H1 (cell line): ENCODE measurements around the gene CPT1A. TPM values are rescaled to one million over a fixed set of nuclear protein-coding genes. Genes with fewer than 3 reads are reported as not detected.

ENCODE experiments used
- CTCF ChIA-PET: fragments of 300-600 bp; sonication (Branson Sonifier 250); formaldehyde crosslinking; loops from one replicate; lab custom pipeline; 2021; ENCODE audit not compliant: partially characterized antibody; lab: Charles Lee
- POLR2A ChIA-PET: fragments of 300-600 bp; sonication (Branson Sonifier 250); formaldehyde crosslinking; loops from one replicate; lab custom pipeline; 2021; ENCODE audit warnings: inconsistent platforms; ENCODE audit not compliant: partially characterized antibody; lab: Charles Lee
- DNase-seq, 2 experiments: peaks; one replicate each; pipeline versions ENCODE4 v3.0.0 to v3.0.0-alpha.2; 2010 to 2022; ENCODE audit warnings: low spot score in 2 of 2, low read depth in 1 of 2, mixed read lengths in 1 of 2
- FAIRE-seq: peaks from 2 replicates; lab custom pipeline; 2011; peaks lifted over from hg19 to GRCh38; lab: Jason Lieb, UNC
- H2AFZ ChIP-seq: 2 replicates; pipeline ENCODE4 v1.8.1; 2012; ENCODE audit warnings: low read length, inconsistent platforms
- H2AK5ac ChIP-seq: 2 replicates; pipeline ENCODE4 v1.6.1; 2013; ENCODE audit warnings: low read depth, low read length
- H2BK120ac ChIP-seq: replicated peaks from 2 replicates; pipeline ENCODE3; 2013; ENCODE audit warnings: low read depth, low read length, inconsistent platforms
- H2BK12ac ChIP-seq: 2 replicates; pipeline ENCODE4 v1.6.1; 2013; ENCODE audit warnings: low read depth, low read length
- H2BK15ac ChIP-seq: 2 replicates; pipeline ENCODE4 v1.6.1; 2013; ENCODE audit warnings: low read length
- H2BK20ac ChIP-seq: 2 replicates; pipeline ENCODE4 v1.6.1; 2013; ENCODE audit warnings: low read length
- H2BK5ac ChIP-seq: 2 replicates; pipeline ENCODE4 v1.6.1; 2013; ENCODE audit warnings: low read depth, low read length
- H3K14ac ChIP-seq: 2 replicates; pipeline ENCODE4 v1.6.1; 2013; ENCODE audit warnings: inconsistent platforms; ENCODE audit not compliant: insufficient read length
- H3K18ac ChIP-seq: 2 replicates; pipeline ENCODE4 v1.6.1; 2013; ENCODE audit warnings: low read length; ENCODE audit errors: extremely low read depth
- H3K23ac ChIP-seq: 2 replicates; pipeline ENCODE4 v1.6.1; 2013; ENCODE audit warnings: inconsistent platforms; ENCODE audit not compliant: insufficient read length
- H3K23me2 ChIP-seq: 2 replicates; pipeline ENCODE4 v1.6.1; 2013; ENCODE audit warnings: low read depth, low read length
- H3K27ac ChIP-seq: 2 replicates; pipeline ENCODE4 v1.6.1; 2011; ENCODE audit warnings: low read depth, low read length, inconsistent platforms
- H3K27me3 ChIP-seq, 4 experiments: replicated peaks in 1 of 4; 1 replicate in 1 of 4; 2 replicates in 3 of 4; pipeline versions ENCODE4 v1.6.1 to v1.8.1; 2011 to 2013; ENCODE audit warnings: low read length in 3 of 4, mild to moderate bottlenecking in 3 of 4, inconsistent platforms in 2 of 4, mixed read lengths in 2 of 4, moderate library complexity in 1 of 4; ENCODE audit not compliant: control insufficient read depth in 3 of 4, insufficient read depth in 3 of 4; ENCODE audit errors: extremely low read depth in 1 of 4
- H3K36me3 ChIP-seq, 4 experiments: 2 replicates each; pipeline versions ENCODE4 v1.6.1 to v1.8.1; 2011 to 2013; ENCODE audit warnings: mild to moderate bottlenecking in 4 of 4, low read length in 3 of 4, moderate library complexity in 2 of 4, control low read depth in 1 of 4, inconsistent platforms in 1 of 4; ENCODE audit not compliant: insufficient read depth in 4 of 4, control insufficient read depth in 2 of 4
- H3K4ac ChIP-seq: replicated peaks from 2 replicates; pipeline ENCODE3; 2013; ENCODE audit warnings: low read length, low read depth, mixed read lengths, inconsistent platforms; ENCODE audit not compliant: insufficient read length
- H3K4me1 ChIP-seq, 4 experiments: replicated peaks in 1 of 4; 1 replicate in 1 of 4; 2 replicates in 3 of 4; pipeline versions ENCODE4 v1.6.1 to v1.8.1; 2011 to 2013; ENCODE audit warnings: low read length in 3 of 4, inconsistent platforms in 2 of 4, mixed read lengths in 1 of 4; ENCODE audit not compliant: insufficient read depth in 4 of 4, control insufficient read depth in 3 of 4
- H3K4me2 ChIP-seq, 2 experiments: 2 replicates each; pipeline versions ENCODE4 v1.6.1 to v1.8.1; 2011 to 2013; ENCODE audit warnings: low read depth in 2 of 2, low read length in 2 of 2, control low read depth in 1 of 2, inconsistent platforms in 1 of 2, mild to moderate bottlenecking in 1 of 2; ENCODE audit not compliant: insufficient read depth in 1 of 2
- H3K4me3 ChIP-seq, 4 experiments: fragments of 200-600, 300-600 bp in 1 of 4; sonication (generic), shearing (Covaris generic), sonication (Bioruptor Twin) in 1 of 4; 2 replicates each; pipeline versions ENCODE4 v1.5.1 to v1.8.1; 2011 to 2016; ENCODE audit warnings: low read length in 4 of 4, low read depth in 3 of 4, control low read depth in 2 of 4, inconsistent platforms in 2 of 4, mild to moderate bottlenecking in 2 of 4, mixed read lengths in 1 of 4, moderate library complexity in 1 of 4; ENCODE audit not compliant: insufficient read depth in 2 of 4; ENCODE audit errors: extremely low read depth in 1 of 4
- H3K56ac ChIP-seq: replicated peaks from 2 replicates; pipeline ENCODE3; 2013; ENCODE audit warnings: low read depth, mild to moderate bottlenecking, mixed read lengths, low read length, inconsistent platforms; ENCODE audit not compliant: insufficient read length
- H3K79me1 ChIP-seq: 2 replicates; pipeline ENCODE4 v1.6.1; 2013; ENCODE audit warnings: low read depth, low read length, control low read depth
- H3K79me2 ChIP-seq, 2 experiments: 2 replicates each; pipeline versions ENCODE4 v1.6.1 to v1.8.1; 2012 to 2013; ENCODE audit warnings: low read length in 2 of 2, mild to moderate bottlenecking in 2 of 2, inconsistent platforms in 1 of 2; ENCODE audit not compliant: insufficient read depth in 2 of 2, control insufficient read depth in 1 of 2
- H3K9ac ChIP-seq, 4 experiments: replicated peaks in 1 of 4; 1 replicate in 1 of 4; 2 replicates in 3 of 4; pipeline versions ENCODE4 v1.6.1 to v1.8.1; 2011 to 2013; ENCODE audit warnings: low read depth in 3 of 4, low read length in 3 of 4, control low read depth in 2 of 4, mild to moderate bottlenecking in 2 of 4, moderate library complexity in 2 of 4, inconsistent platforms in 1 of 4; ENCODE audit errors: extremely low read depth in 1 of 4
- H3K9me3 ChIP-seq, 2 experiments: 2 replicates each; pipeline versions ENCODE4 v1.6.1 to v1.8.1; 2012 to 2013; ENCODE audit warnings: mild to moderate bottlenecking in 2 of 2, moderate library complexity in 2 of 2, control low read depth in 1 of 2, inconsistent platforms in 1 of 2, low read depth in 1 of 2, low read length in 1 of 2, mixed read lengths in 1 of 2; ENCODE audit not compliant: insufficient read depth in 2 of 2
- H4K20me1 ChIP-seq, 2 experiments: replicated peaks in 1 of 2; 2 replicates each; pipeline versions ENCODE3 to v1.8.1; 2011 to 2013; ENCODE audit warnings: inconsistent platforms in 2 of 2, low read length in 2 of 2, mild to moderate bottlenecking in 1 of 2; ENCODE audit not compliant: insufficient read depth in 2 of 2, control insufficient read depth in 1 of 2
- H4K5ac ChIP-seq: 2 replicates; pipeline ENCODE4 v1.6.1; 2013; ENCODE audit warnings: low read length, low read depth, mixed read lengths, inconsistent platforms; ENCODE audit not compliant: insufficient read length
- H4K8ac ChIP-seq: 2 replicates; pipeline ENCODE4 v1.8.0; 2013; ENCODE audit warnings: mild to moderate bottlenecking, moderate library complexity, low read length, inconsistent platforms; ENCODE audit not compliant: insufficient read depth; ENCODE audit errors: extremely low read depth
- H4K91ac ChIP-seq: replicated peaks from 2 replicates; pipeline ENCODE3; 2013; ENCODE audit warnings: low read length, mixed read lengths, inconsistent platforms; ENCODE audit not compliant: insufficient read length
- CHD1 ChIP-seq: IDR thresholded peaks from 2 replicates; pipeline ENCODE4 v1.6.1; 2012; ENCODE audit warnings: low read depth, low read length, improper control_type of control experiment
- CHD2 ChIP-seq: IDR thresholded peaks from 2 replicates; pipeline ENCODE4 v1.6.1; 2012; ENCODE audit warnings: low read length, improper control_type of control experiment
- HDAC2 ChIP-seq, 2 experiments: fragments of 300-600 bp in 1 of 2; sonication (generic) in 1 of 2; IDR thresholded peaks; 2 replicates each; pipeline ENCODE4 v1.6.1; 2011 to 2012; ENCODE audit warnings: low read depth in 2 of 2, low read length in 2 of 2, mild to moderate bottlenecking in 2 of 2, moderate library complexity in 2 of 2, borderline replicate concordance in 1 of 2, inconsistent platforms in 1 of 2
- KDM4A ChIP-seq: IDR thresholded peaks from one replicate; pipeline ENCODE4 v1.7.1; 2012; ENCODE audit warnings: low read depth, mild to moderate bottlenecking, moderate library complexity, low read length, inconsistent platforms; ENCODE audit not compliant: severe bottlenecking
- NANOG ChIP-seq: IDR thresholded peaks from 2 replicates; pipeline ENCODE4 v1.6.1; 2011; ENCODE audit warnings: low read length, low read depth, mild to moderate bottlenecking, inconsistent platforms; ENCODE audit not compliant: insufficient read depth, poor library complexity, severe bottlenecking
- POLR2A ChIP-seq, 2 experiments: IDR thresholded peaks; 1 replicate in 1 of 2; 2 replicates in 1 of 2; pipeline ENCODE4 v1.6.1; 2011; ENCODE audit warnings: low read depth in 2 of 2, low read length in 2 of 2, mild to moderate bottlenecking in 2 of 2; ENCODE audit errors: control extremely low read depth in 1 of 2
- RXRA ChIP-seq: IDR thresholded peaks from 2 replicates; pipeline ENCODE4 v1.6.1; 2011; ENCODE audit warnings: low read depth, mild to moderate bottlenecking, low read length, moderate library complexity; ENCODE audit not compliant: insufficient read depth
- SIX5 ChIP-seq: IDR thresholded peaks from 2 replicates; pipeline ENCODE4 v1.6.1; 2011; ENCODE audit warnings: mild to moderate bottlenecking, low read depth, low read length
- SP1 ChIP-seq: IDR thresholded peaks from 2 replicates; pipeline ENCODE4 v1.6.1; 2011; ENCODE audit warnings: low read depth, low read length
- SP2 ChIP-seq: IDR thresholded peaks from 2 replicates; pipeline ENCODE4 v1.6.1; 2012; ENCODE audit warnings: mild to moderate bottlenecking, low read length, inconsistent platforms
- WGBS, 2 experiments: shearing (Covaris generic) in 1 of 2; methylation state at CpG; one replicate each; pipeline versions ENCODE4 v1.1.6 to v1.1.7; 2013 to 2015; ENCODE audit warnings: low lambda C conversion rate in 2 of 2, mixed read lengths in 2 of 2, inconsistent platforms in 1 of 2, low coverage in 1 of 2, missing lambda C conversion rate in 1 of 2; ENCODE audit not compliant: insufficient replicate concordance in 2 of 2, insufficient coverage in 1 of 2, insufficient read length in 1 of 2; ENCODE audit errors: extremely low coverage in 1 of 2, missing lambda C conversion rate in 1 of 2; 5-methylcytosine and 5-hydroxymethylcytosine counted together
- polyA plus RNA-seq, 7 experiments: library from polyadenylated mRNA; depleted of rRNA in 3 of 7; stranded (reverse) in 5 of 7; unstranded in 2 of 7; fragments of >200 nt in 5 of 7; fragments of 200-250 nt in 2 of 7; gene quantifications; 1 replicate in 5 of 7; 2 replicates in 1 of 7; 4 replicates in 1 of 7; pipeline versions ENCODE4 v1.2.1 to v1.2.3, GENCODE V29; 2011 to 2013; ENCODE audit warnings: missing spikeins in 2 of 7, mixed read lengths in 2 of 7
- total RNA-seq: library from RNA; stranded (reverse); fragmentation: NEBNext Ultra II Directional; extraction: Animal tissue kit (Norgen Biotek cat#: 25700); gene quantifications from 2 replicates; pipeline ENCODE4 v1.2.1, GENCODE V29; 2021
- TF ChIP-seq, protein P1 (sequence below): IDR thresholded peaks from 2 replicates; pipeline ENCODE4 v1.6.1; 2011; ENCODE audit warnings: low read depth, mild to moderate bottlenecking, low read length; ENCODE audit not compliant: insufficient read depth

Gene CPT1A
- total and polyA plus RNA-seq, 2 of the 8 experiments (the other 6 are each of a cell fraction or from before 2014, with no cell fraction given) = 2.9 to 12.2 TPM

GRCh38 chr11:68839054-68839865 lies 2.5 kb downstream of the CPT1A start:
- 1% methylated on average over 54 of the region's 61 CpGs; no CpG with 5 or more reads in 1 of the 2 experiments for WGBS, 2 experiments
- peak overlapping the region; percentile 78; the same call in 1 of the 2 replicates for H2BK5ac ChIP-seq
- peaks cover 22 to 50% (median 39%) of the 10 kb centered on the region in 4 experiments for H3K27me3 ChIP-seq
- H4K20me1 ChIP-seq = peaks cover 2 to 7% of the 10 kb centered on the region in 2 experiments
- H4K8ac ChIP-seq = peak overlapping the region; percentile 82; the same call in 1 of the 2 replicates
- H2BK20ac ChIP-seq = no peak overlapping the region
- H2BK120ac ChIP-seq = peak overlapping the region; percentile 54
- FAIRE-seq (no peak), DNase-seq (peak; percentile 75 to 97)
- peaks cover 25% of the 10 kb centered on the region; the same call in 1 of the 2 replicates for H3K23me2 ChIP-seq
- H3K18ac ChIP-seq = peak overlapping the region; percentile 98; the same call in 1 of the 2 replicates
- no peak overlapping the region for H2BK15ac ChIP-seq
- no peaks in the 10 kb centered on the region for H3K79me1 ChIP-seq
- no peaks in the 10 kb centered on the region for H3K36me3 ChIP-seq
- peak overlapping the region; percentile 94 for H2BK12ac ChIP-seq
- peak overlapping the region; percentile 32 to 69 (median 56) for H3K4me3 ChIP-seq
- H3K4me1 ChIP-seq = peaks cover 3 to 12% (median 7%) of the 10 kb centered on the region in 4 experiments; a peak in 6 of 7 replicates
- H2AFZ ChIP-seq = no peak overlapping the region
- no peaks in the 10 kb centered on the region for H3K79me2 ChIP-seq
- no peak overlapping the region; a peak in 2 of 7 replicates for H3K9ac ChIP-seq
- no peaks in the 10 kb centered on the region for H3K9me3 ChIP-seq
- H3K27ac ChIP-seq = no peak overlapping the region
- no peak overlapping the region for H3K56ac ChIP-seq
- H3K4ac ChIP-seq = no peak overlapping the region
- no peak overlapping the region for H2AK5ac ChIP-seq
- no peak overlapping the region for H4K91ac ChIP-seq
- no peak overlapping the region for H3K14ac ChIP-seq
- ChIA-PET POLR2A (interaction anchor here (0.9 to 1.6 kb wide), 3 partner anchors 17 to 89 kb away, joined by 3 to 4 read pairs (median 3); no protein-coding TSS in a partner anchor), CTCF (interaction anchor here (2.6 kb wide), 1 partner anchor 41 kb away, joined by 10 read pairs; no protein-coding TSS in a partner anchor)
- H3K23ac ChIP-seq = no peak overlapping the region
- peak overlapping the region; percentile 57 for H4K5ac ChIP-seq
- H3K4me2 ChIP-seq = peak overlapping the region; percentile 93 to 100
- TF ChIP-seq, protein P1, sequence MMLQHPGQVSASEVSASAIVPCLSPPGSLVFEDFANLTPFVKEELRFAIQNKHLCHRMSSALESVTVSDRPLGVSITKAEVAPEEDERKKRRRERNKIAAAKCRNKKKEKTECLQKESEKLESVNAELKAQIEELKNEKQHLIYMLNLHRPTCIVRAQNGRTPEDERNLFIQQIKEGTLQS = peak; percentile 77; the same call in 1 of the 2 replicates
- TF ChIP-seq POLR2A (IDR thresholded peaks at IDR 0.05; ENCODE audit: control extremely low read depth in 1 of 2, low read depth in 2 of 2, low read length in 2 of 2) = no peak
- TF ChIP-seq RXRA = peak; percentile 89
- no peak for TF ChIP-seq CHD2
- peak; percentile 47 for TF ChIP-seq NANOG
- no peak for TF ChIP-seq KDM4A
- TF ChIP-seq SP2 = no peak
- TF ChIP-seq CHD1 = no peak
- TF ChIP-seq SIX5 = no peak
- peak; percentile 12 to 62; a peak in 2 of 4 replicates for TF ChIP-seq HDAC2 (IDR thresholded peaks at IDR 0.05; ENCODE audit: borderline replicate concordance in 1 of 2, low read depth in 2 of 2, low read length in 2 of 2)
- TF ChIP-seq SP1 = peak; percentile 79; the same call in 1 of the 2 replicates
